ENCODE data around the gene NUFIP1.
"Not testable (repeated sequence)": the region's sequence is repeated elsewhere in the genome, so short reads cannot be mapped to it uniquely, and the experiment has no call there.

The NUFIP1 gene

DNA sequence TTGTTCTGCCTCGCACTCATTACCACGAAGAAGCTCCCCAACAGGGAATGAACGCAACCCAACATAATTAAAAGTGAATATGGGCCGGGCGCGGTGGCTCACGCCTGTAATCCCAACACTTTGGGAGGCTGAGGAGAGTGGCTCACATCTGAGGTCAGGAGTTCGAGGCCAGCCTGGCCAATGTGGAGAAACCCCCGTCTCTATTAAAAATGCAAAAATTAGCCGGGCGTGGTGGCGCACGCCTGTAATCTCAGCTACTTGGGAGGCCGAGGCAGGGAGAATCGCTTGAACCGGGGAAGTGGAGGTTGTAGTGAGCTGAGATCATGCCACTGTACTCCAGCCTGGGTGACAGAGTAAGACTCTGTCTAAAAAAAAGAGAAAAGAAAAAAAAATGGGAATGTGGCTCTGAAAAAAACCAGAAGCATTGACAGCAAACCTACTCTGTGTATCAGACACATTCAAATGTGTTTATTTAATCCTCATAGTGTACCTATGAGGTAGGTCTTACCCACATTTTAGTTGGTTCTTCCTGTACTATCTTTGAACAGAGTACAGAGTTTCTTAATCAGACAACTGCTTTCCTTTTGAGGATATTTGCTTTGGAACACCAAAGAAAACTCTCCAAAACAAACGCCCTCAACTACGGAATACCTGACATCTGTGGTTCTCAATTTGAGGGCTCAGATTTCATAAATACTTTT is 70.0 kb downstream of the NUFIP1 start:
- no peak for DNase-seq

DNA sequence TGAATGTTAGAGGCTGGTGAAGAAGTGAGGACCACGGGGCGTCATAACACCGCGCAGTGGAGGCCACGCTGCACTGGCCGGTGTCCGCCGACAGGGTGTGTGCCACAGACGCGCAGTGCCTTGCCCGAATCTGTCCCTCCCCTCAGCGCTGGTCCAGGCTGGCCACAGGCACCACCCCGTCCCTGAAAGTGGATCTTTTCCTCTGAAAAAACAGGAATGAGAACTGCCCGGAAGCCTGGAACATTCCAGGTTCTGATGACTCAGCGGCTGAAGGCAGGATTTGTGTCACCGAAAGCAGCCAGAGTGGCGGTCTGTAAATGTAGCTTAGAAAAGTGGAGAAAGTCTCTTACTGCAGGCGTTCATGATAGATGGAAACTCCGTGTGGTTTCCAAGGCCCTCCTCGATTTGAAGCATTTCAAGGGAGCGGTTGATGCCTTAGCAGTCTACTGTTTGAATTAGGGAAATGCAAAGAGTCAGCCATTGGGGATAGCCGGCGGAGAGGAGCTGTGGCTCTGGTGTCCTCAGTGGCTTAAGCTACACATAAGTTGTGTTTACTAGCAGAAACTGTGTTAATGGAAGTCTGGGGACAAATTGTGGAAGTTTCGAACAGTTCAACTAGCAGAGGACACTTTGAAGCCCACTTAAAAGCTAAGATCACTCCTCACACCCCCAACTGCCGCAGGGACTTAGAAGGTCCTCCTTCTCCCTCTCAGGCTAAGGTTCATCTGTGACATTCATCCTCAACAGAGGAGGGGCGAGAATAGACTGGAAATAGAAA is 70.8 kb downstream of the NUFIP1 start:
- peak; percentile 11 for DNase-seq

DNA sequence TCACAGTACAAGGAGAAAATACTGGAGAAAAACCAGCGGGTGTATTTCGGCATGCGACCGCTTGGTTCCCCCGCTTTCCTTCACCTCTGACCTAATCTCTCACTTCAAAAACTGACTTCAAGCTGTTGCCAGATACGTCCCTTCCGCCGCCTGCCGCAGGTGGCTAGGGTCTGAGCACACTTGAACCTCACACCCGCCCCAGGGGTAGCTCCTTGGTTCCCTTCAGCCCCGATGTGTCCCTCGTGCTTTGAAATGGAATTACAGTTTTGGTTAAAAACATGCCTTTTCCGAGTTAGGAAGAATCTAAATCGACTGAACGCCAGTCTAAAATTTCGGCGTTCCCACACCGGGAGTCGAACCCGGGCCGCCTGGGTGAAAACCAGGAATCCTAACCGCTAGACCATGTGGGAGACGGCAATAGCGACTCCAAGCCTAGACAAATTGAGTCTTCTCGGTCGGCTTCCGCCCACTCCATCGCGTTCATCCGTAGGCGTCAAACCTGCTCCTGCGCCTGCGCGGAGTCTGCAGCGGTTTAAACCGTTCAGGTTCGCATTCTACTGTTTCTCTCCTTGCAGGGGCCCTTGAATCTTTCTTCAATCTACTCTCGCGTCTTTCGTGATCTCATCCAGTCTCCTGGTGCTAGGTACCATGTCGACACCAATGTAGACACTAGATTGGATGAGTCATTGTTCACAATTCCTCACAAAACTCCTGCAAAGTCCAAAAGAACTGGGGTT is 71.5 kb downstream of the NUFIP1 start:
- DNase-seq: peak; percentile 14

DNA sequence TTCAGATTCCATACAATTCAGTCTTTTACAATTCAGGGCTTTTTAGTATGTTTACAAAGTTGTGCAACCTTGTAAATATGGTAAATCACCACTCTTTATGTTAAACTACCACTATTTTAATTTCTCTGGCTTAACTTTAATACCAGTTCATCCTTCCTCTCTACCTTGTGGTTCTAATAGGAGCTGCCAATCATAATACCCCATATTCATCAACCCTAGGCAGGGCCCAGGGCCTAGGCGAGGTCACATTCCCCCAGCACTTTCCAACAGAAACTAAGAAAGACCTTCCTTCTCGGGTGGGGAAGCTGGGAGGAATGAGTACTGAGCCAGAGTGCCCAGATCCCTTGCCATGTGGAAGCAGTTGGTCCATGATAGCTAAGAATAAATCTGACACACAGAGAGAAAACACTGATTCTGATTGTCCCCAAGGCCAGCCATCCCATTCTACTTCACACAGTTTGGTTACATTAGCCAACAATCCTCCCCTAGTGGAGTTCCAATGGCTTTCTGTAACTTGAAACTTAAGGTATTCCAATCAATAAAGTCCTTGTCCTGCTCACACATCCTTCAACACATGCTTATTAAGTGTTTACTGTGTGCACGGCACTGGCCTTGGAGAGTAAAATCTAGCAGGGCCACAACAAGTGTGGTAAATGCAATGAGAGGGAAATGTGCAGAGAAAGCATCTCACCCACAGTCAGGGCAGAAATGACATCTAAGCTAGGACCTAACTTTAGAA is 76.8 kb downstream of the NUFIP1 start:
- peak; percentile 4 for DNase-seq

DNA sequence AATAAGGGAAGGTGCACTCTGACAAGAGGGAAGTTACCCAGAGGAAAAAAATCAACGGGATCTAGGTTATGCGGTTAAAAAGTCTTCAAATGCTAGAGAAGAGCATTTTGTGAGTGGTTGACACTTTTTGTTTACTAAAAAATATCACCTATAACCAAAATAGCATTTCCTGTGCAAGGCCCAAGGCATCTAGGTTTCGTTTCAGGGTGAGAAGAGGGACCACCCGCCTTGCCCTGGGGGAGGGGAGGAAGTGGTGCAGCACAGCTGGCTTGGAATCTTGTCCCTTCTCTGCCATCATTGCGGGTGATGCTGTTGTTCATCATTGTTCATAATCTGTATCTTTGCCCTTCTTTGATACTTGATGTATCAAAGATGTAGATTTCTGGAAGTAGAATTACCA is 80.6 kb downstream of the NUFIP1 start:
- no peak for DNase-seq

DNA sequence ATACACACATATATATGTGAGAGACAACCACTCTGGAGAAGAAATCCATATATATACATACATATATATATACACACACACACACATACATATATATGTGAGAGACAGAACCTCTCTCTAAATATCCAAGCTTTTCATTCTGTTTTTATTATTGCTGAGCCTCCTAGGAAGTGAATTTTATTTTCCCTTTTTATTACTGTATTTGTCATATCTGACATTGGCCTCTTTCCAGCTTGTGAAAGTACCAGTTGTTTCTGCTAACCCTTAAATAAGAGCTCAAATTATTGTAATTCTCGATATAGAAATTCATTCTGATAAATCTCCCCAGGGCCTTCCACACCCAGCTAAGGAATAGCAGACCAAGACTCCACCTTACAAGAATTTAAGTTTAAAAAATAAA is 81.0 kb downstream of the NUFIP1 start:
- no peak for DNase-seq

DNA sequence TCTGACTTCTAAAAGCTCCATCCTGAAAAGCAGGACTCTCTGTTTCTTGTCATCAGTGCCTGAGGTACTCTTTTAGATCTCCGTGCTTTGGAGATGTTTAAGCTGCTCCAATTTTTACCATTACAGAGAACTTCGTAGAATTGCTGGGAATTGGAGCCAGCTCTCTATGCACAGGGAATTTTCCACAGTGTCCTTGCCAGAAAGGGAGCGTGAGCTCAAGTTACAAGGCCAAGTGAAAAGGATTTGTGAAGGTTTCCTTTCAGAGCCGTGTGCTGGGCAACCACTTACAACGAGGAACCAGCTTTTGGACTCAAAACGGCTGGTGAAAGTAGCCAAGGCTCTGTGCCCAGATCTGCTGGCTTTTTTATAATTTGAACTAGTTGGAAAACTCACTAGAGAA is 82.6 kb downstream of the NUFIP1 start:
- DNase-seq: no peak

DNA sequence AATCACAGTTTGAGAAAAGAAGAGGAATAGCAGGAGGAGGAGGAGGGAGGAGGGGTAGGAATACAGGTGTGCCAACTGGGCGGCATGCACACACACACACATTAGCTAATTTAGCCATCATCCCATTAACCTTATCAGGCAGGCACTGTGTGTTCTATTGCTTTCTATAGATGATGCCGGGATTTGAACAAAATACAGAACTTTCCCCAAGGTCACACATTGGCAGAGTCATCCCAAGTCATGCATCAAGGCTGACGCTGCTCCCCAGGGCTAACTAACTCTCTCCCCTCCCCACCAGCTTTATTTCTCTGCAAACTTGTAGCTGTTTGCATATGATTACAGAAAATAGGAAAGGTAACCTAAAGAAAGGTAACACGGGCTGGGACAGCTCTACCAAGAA is 83.0 kb downstream of the NUFIP1 start:
- DNase-seq: no peak

DNA sequence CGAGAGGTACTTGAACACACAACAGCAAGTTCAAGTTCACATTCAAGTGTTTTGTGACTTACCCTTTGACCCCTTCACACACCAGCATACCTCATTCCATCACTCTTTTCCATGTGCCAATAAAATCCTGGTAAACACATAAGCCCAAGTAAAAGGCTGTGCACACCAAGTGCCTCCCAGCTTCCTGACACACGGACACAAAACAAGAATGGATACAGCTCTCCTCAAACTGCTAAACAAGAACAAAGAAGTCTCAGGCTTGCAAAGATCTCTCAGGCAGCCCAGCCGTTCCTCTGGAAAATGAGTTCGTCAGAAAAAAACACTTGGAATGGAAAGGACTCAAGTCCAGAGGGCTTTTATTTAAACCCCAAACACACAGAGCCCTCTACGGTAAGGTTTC is 83.7 kb downstream of the NUFIP1 start:
- no peak for DNase-seq

DNA sequence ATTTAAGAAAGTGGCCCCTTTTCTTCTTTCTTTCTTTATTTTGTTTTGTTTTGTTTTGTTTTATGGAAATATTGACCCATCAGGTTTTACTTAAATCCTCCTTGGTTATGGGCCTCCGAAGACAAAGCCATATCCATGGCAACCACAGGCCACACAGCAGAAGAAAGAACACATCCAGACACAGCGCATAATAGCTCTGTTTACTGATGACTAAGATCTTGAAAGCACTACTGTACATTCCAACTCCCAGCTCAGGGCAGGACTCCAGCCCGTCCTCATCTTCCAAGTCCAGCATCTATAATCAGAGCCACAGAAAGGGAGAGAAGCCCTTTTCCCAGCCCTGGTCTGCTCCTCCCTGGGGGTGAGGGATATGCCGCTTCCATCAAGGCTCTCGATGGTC is 84.3 kb downstream of the NUFIP1 start:
- no peak for DNase-seq

DNA sequence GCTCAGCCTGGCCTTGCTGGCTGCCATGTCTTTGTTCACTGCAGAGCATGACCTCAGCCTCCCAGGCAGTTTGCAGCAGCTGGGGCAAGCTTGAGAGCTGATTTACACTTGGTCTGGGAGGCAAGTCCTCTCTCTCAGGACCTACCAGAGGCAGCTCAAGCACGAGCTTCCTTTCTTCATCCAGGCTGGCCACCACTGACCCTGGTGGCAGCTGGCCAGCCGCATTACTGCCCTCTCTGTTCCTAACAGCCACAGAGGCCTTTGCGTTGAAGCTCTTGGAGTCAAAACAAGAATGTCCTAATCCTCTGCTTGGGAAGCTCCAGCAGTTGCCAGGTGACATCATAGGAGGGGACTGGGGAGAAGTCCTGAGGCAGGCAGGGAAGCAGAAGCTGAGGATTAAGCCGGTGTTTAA is 85.7 kb downstream of the NUFIP1 start:
- DNase-seq: no peak

DNA sequence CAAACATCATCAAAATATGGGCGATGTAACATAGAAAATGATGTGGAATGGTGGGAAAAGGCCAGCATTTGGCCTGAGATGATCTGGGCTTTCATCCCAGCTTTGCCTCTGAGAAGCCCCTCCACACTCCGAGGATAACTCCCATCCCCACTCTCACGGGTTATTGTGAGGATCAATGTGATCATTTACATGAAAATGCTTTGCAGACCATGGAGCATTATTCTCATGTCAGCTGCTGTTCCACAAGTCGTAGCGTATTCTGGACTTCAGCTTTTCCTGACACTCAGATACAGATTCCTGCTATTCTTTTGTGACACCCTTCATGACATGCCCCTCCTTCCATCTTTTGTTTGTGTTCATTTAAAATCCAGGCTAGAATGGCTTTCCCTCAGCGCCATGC is 86.5 kb downstream of the NUFIP1 start:
- no peak for DNase-seq

DNA sequence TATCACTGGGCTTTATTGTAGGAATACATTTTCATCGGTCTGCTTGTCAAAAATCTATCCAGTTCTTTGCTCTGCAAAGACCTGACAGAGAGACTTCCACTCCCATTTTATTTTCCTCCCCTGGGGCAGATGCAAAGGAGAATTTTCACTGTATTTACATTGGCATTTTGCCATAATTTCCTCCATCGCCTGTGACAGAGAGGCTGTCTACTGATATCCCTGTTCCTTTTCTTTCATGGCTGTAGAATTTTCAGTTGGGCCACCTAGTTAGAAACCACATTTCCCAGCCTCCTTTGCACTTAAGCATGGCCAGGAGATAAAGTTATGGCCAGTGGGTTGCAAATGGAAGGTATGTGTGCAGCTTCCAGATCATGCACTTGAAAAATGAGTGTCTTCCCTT is 89.3 kb downstream of the NUFIP1 start:
- DNase-seq: peak; percentile 2

DNA sequence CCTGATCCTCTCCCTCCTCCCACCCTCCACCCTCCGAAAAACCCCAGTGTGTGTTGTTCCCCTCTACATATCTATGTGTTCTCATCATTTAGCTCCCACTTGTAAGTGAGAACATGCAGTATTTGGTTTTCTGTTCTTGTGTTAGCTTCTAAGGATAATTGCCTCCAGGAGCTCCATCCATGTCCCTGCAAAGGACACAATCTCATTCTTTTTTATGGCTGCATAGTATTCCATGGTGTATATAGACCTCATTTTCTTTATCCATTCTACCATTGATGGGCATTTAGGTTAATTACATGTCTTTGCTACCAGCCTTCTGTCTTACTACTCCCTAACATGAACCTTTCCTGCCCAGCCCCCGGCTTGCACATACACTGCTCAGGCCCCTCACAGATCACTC is 91.0 kb downstream of the NUFIP1 start:
- DNase-seq: not testable (repeated sequence)

DNA sequence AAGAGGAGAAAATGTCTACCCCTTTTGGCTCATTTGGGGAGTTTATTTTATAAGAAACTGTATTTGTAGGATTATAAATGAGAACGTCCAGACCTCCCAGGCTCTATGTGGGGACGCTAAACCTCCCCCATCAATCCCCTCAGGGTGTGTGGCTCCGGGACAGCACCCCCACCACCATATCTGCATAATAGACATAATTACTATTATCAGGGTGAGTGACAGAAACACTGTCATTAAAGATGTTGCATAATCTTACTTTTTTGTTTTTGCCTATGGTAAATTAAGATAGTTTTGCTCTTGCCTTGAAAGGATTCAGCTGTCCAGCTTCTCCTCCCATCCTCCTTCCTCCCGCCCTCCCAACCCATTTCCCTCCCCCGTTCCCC is 93.3 kb downstream of the NUFIP1 start:
- DNase-seq: no peak

DNA sequence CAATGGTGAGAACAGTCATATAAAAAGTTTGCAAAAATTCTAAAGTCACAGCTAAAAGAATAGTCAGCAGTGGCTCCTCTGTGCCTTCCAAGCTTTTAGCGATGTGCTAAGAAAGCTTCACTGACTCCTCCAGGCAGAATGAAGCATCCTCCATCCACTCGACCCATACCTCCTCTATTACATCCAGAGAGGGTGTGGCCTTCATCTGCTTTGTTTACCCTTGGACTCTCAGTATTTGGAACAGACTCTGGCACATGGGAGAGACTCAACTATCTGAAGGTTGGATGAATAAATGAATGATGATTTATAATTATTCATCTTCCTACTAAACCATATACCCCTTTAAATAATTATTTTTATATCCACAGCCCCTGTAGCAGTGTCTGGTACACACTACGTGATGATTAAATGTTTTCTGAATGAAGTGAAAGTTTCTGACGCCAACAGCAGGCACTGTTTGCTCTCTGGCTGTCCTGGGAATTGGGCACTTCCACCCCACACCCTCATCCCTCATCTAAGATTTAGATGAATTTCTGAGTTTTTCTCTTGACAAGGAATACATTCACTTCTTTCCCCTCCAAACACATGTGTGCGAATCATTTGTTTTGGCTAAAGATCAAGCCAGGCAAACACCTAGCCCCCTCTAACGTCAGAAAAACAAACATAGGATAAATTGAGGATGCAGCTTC is 93.9 kb downstream of the NUFIP1 start:
- DNase-seq: no peak

DNA sequence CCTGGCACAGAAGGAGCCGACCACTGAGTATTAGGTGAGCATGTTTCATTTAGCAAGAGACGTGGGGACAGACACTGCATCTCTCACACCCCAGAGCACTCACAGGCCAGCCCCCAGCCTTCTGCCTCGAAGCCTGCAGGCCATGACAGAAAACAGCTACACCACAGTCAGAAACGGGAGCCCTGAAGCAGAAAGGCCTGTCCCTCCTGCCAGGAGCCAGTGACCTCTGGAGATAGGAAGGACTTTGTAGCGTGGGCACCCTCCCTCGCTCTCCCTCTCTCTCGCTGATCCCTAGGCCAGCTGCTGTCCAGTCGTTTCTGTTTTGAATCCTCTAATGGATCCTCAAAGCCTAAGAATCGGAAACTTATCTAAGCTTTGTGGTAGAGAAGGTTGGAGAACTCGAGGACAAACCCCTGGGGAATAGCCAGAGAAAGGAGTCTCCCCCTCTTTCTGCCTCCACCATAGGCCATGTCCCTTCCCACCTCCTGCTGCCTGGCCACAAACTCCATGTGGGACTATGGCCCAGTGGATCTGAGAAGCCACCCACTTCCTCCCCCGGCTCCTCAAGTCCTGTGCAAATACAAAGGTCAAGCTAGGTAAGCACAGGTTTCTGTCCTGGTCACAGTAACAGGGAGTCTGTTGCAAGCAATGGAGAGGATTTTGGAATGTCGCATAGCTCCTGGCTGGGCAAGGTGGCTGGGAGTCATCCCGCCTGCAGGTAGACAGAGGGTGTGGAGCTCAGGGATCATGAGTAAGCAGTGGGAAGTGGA is 95.1 kb downstream of the NUFIP1 start:
- no peak for DNase-seq
